Measurements from ENCODE around the gene GNAZ. TPM values are rescaled to one million over a fixed set of nuclear protein-coding genes. Genes with fewer than 3 reads are reported as not detected.
A peak's percentile ranks its signal among the peaks of the same experiment; 100 is the strongest.

The GNAZ gene
- total RNA-seq, 2 donors from 2014 or later: 0.98 to 2.6 TPM

DNA sequence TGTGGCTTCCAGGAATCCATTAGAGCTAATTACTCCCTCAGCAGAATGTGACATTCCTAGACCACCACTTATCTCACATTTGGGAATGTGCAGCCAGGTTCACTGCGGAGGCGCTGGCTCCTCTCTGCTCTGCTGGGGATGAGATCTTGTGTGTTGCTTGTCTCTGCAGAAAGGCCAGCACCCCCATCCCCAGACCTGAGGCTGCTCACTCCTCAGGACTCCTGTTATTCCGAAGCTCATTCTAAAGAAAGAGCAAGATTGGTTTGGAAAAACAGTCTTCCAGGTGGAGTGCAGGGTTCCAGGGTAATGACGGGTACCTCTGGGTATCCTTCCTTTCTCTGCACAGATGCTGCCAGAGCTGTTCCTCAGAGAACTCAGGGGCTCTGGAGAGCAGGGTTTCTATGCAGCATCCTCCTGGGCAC lies 50.7 kb downstream of the GNAZ start:
- Mint-ChIP-seq H3K4me3 (no peak overlapping the region), H3K36me3 (no peaks in the 10 kb centered on the region), H3K27me3 (no peaks in the 10 kb centered on the region), H3K9me3 (no peaks in the 10 kb centered on the region), H3K27ac (peak overlapping the region in 1 of 2 donors; percentile 23), H3K4me1 (ENCODE audit: low read depth in 2 of 2) (peaks cover 8 to 14% of the 10 kb centered on the region in 2 donors)
- no peak for ATAC-seq
- no peak for DNase-seq (ENCODE audit: low spot score)

DNA sequence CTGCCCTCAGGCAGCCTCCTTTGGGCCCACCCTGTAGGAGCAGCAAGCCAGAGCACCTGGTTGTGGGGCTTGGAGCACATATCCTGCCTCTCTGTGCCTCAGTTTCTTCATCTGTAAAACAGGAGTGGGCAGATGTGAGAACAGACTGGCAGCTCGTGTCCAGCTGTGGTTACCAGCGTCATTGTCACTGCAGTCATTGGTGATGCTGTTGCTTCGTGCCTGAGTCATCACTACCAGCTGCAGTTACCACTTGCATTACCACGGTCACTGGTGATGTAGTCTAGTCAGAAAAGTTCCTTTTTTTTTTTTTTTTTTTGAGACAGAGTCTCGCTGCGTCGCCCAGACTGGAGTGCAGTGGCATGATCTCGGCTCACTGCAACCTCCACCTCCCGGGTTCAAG lies 51.1 kb downstream of the GNAZ start:
- H3K27me3 Mint-ChIP-seq: no peaks in the 10 kb centered on the region
- DNase-seq (ENCODE audit: low spot score) (no peak), ATAC-seq (peak; percentile 51 to 60)
- H3K4me1 Mint-ChIP-seq (ENCODE audit: low read depth in 2 of 2): peaks cover 8 to 14% of the 10 kb centered on the region in 2 donors
- no peak overlapping the region for H3K4me3 Mint-ChIP-seq
- H3K9me3 Mint-ChIP-seq: no peaks in the 10 kb centered on the region
- H3K27ac Mint-ChIP-seq: peak overlapping the region in 1 of 2 donors; percentile 37
- H3K36me3 Mint-ChIP-seq: no peaks in the 10 kb centered on the region

GRCh38 chr22:23122216-23122957 lies 52.1 kb downstream of the GNAZ start:
- ATAC-seq (no peak), DNase-seq (ENCODE audit: low spot score) (no peak)
- H3K36me3 Mint-ChIP-seq: no peaks in the 10 kb centered on the region
- H3K27ac Mint-ChIP-seq: peak overlapping the region in 1 of 2 donors; percentile 37
- H3K9me3 Mint-ChIP-seq: no peaks in the 10 kb centered on the region
- no peaks in the 10 kb centered on the region for H3K27me3 Mint-ChIP-seq
- H3K4me3 Mint-ChIP-seq: no peak overlapping the region
- H3K4me1 Mint-ChIP-seq (ENCODE audit: low read depth in 2 of 2): peaks cover 8 to 14% of the 10 kb centered on the region in 2 donors

GRCh38 chr22:23122992-23123803 lies 52.9 kb downstream of the GNAZ start:
- H3K36me3 Mint-ChIP-seq: no peaks in the 10 kb centered on the region
- DNase-seq (ENCODE audit: low spot score) (no peak), ATAC-seq (no peak)
- no peaks in the 10 kb centered on the region for H3K27me3 Mint-ChIP-seq
- no peak overlapping the region for H3K4me3 Mint-ChIP-seq
- H3K9me3 Mint-ChIP-seq: no peaks in the 10 kb centered on the region
- H3K27ac Mint-ChIP-seq: peak overlapping the region in 1 of 2 donors; percentile 21
- peaks cover 8 to 14% of the 10 kb centered on the region in 2 donors for H3K4me1 Mint-ChIP-seq (ENCODE audit: low read depth in 2 of 2)

GRCh38 chr22:23123804-23124254 lies 53.5 kb downstream of the GNAZ start:
- Mint-ChIP-seq H3K4me3 (no peak overlapping the region), H3K27me3 (no peaks in the 10 kb centered on the region), H3K4me1 (ENCODE audit: low read depth in 2 of 2) (peaks cover 8 to 19% of the 10 kb centered on the region in 2 donors), H3K27ac (no peak overlapping the region), H3K36me3 (no peaks in the 10 kb centered on the region), H3K9me3 (no peaks in the 10 kb centered on the region)
- no peak for DNase-seq (ENCODE audit: low spot score)
- ATAC-seq: no peak

GRCh38 chr22:23124611-23125511 lies 54.5 kb downstream of the GNAZ start:
- Mint-ChIP-seq H3K9me3 (no peaks in the 10 kb centered on the region), H3K27ac (peak overlapping the region in 1 of 2 donors; percentile 14), H3K4me3 (no peak overlapping the region), H3K36me3 (no peaks in the 10 kb centered on the region), H3K27me3 (no peaks in the 10 kb centered on the region), H3K4me1 (ENCODE audit: low read depth in 2 of 2) (peaks cover under 1 to 14% of the 10 kb centered on the region in 2 donors)
- DNase-seq (ENCODE audit: low spot score) (no peak), ATAC-seq (no peak)

DNA sequence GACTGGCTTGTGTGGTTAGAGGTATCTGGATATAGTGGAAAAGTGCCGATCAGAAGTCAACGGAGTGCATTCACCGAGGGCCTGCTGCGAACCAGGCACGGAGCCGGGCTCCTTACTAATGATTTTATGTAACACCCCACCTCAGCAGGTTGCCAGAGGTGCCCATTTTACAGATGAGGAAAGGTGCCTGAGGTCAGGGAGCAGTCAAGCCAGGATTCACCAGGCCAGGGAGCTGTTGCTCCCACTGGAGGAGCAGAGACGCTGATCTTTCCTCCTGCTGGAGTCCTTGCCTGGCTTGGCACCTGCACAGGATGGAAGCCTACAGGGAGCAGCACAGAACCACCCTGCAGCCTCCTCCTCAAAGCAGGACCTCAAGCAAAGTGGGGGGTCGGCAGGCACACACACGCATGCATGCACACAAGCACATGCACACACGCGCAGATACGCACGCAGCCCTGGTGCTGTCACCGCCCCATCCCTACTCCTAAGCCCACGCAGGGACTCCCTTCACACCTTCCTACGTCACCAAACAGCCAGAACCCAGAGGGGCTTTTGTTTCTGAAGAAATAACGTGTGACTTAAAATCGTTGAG lies 55.3 kb downstream of the GNAZ start:
- H3K27me3 Mint-ChIP-seq: no peaks in the 10 kb centered on the region
- DNase-seq (ENCODE audit: low spot score): no peak
- H3K36me3 Mint-ChIP-seq: no peaks in the 10 kb centered on the region
- H3K4me3 Mint-ChIP-seq: no peak overlapping the region
- H3K9me3 Mint-ChIP-seq: no peaks in the 10 kb centered on the region
- no peak overlapping the region for H3K27ac Mint-ChIP-seq
- no peak for ATAC-seq
- peaks cover 0 to 11% of the 10 kb centered on the region in 2 donors for H3K4me1 Mint-ChIP-seq (ENCODE audit: low read depth in 2 of 2)

DNA sequence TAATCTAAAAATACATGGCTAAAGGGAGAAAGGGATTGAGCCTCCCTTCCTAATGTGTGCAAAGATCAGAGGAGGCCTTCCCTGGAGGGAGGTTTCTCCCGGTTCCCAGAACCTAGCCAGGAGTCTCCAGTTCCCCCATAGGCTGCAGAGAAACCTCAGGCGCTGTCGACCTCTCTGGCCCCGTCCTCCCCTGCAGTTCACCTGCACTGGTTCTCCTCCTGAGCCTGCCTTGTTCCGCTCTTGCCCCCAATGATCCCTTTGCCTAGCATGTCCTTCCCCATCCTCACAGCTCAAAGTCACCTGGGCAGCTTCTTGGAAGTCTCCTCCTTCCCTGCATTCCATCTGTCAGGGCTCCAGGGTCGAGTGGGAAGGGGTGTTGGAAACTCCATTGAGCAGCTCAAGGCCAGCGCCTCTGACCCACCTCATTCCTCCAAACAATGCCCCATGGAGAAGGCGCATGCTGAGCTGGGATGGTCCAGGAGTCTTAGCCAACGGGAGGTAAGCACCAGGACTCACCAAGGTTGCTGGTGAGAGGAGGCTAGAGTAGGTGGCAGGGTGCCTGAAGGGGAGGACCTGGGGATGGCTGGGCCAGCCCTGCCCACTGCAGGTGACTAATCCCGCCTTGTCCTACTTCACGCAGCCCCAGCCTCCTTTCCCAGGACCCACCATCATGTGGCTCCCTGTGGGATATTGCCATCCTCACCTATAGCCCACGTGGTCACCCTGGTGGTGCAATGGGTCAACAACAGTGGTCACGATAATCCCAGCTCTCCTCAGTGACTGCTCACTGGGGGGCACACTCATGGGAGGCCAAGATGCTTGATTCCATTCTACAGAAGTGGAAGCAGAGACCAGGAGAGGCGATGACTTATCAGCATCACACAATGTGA lies 56.1 kb downstream of the GNAZ start:
- ATAC-seq (no peak), DNase-seq (ENCODE audit: low spot score) (no peak)
- no peaks in the 10 kb centered on the region for H3K9me3 Mint-ChIP-seq
- no peaks in the 10 kb centered on the region for H3K36me3 Mint-ChIP-seq
- H3K27me3 Mint-ChIP-seq: no peaks in the 10 kb centered on the region
- no peak overlapping the region for H3K27ac Mint-ChIP-seq
- H3K4me1 Mint-ChIP-seq (ENCODE audit: low read depth in 2 of 2): peaks cover 0 to 8% of the 10 kb centered on the region in 2 donors
- no peak overlapping the region for H3K4me3 Mint-ChIP-seq

DNA sequence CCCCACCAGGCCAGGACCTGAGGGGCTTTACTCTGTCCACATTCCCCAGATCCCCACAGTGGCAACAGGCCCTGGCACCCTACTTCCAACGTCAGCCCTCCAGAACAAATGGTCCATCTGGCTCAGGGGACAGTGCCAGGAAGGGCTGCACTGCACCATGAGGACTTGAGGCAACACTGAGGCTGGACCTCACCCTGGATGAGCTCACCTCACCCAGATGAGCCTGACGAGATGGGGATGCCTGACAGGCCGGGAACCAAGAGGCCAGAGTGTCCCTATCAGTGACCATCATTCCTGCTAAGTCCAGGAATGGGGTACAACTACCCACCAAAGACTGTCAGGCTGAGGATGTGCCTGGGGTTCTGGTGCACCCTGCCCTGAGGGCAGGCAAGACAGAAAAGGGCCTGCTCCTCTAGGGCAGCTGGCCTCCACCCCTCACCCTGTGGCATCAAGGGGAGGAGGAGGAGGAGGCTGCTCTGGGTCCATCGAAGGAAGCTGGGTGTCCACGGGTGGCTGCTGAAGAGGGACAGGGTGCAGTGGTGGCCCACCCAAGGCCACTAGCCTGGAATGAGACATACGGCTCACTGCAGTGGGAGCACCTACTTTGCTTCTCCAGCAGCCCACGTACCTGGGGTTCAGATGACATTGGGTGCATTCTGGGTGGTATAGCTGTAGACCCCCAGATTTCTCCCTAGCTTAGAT lies 56.9 kb downstream of the GNAZ start:
- DNase-seq (ENCODE audit: low spot score) (no peak), ATAC-seq (no peak)
- peaks cover 0 to 8% of the 10 kb centered on the region in 2 donors for H3K4me1 Mint-ChIP-seq (ENCODE audit: low read depth in 2 of 2)
- H3K9me3 Mint-ChIP-seq: no peaks in the 10 kb centered on the region
- no peak overlapping the region for H3K27ac Mint-ChIP-seq
- no peaks in the 10 kb centered on the region for H3K36me3 Mint-ChIP-seq
- no peaks in the 10 kb centered on the region for H3K27me3 Mint-ChIP-seq
- H3K4me3 Mint-ChIP-seq: no peak overlapping the region

- Mint-ChIP-seq H3K27ac (peak overlapping the region in 1 of 2 donors; percentile 72), H3K9me3 (no peaks in the 10 kb centered on the region), H3K4me3 (no peak overlapping the region), H3K27me3 (no peaks in the 10 kb centered on the region), H3K36me3 (no peaks in the 10 kb centered on the region), H3K4me1 (ENCODE audit: low read depth in 2 of 2) (peaks cover 0 to 8% of the 10 kb centered on the region in 2 donors)
- ATAC-seq: no peak
- DNase-seq (ENCODE audit: low spot score): no peak
These were observed 57.5 kb downstream of the GNAZ start for GRCh38 chr22:23127788-23128187.

DNA sequence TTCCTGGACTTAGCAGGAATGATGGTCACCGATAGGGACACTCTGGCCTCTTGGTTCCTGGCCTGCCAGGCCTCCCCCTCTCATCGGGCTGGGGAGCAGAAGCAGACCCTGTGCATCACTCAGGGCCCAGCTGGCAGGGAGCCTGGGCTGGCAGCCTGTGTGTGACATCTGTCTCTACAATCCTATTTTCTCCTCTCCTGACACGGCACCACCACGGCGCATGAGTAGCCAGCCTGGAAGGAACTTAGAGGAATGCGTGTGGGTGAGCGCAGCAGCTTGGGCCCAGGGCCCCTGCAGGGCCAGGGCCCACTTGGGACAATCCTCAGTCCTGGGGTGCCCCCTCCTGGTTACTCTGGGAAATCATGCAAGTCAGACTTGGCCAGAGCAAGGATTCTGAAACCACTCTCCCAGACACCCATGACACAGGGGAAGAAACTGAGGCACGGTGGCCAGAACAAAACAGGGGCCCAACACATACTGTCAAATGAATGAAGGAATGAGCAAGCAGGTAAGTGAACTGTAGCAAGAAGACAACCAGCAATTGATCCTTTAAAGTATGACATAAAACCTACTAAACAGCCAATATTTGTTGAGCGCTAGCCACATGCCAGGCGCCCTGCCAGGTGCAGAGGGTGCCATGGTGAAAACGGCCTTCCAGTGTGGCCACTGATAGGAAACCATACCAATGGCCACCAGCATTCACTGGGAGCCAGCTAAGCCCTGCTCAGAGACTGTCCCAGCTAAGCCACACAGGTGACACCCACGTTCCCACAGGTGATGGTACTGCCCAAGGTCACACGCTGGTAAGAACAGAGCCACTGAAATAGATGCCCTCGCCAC lies 58.2 kb downstream of the GNAZ start:
- DNase-seq (ENCODE audit: low spot score) (peak; percentile 74), ATAC-seq (peak; percentile 72 to 85)
- Mint-ChIP-seq H3K36me3 (no peaks in the 10 kb centered on the region), H3K9me3 (no peaks in the 10 kb centered on the region), H3K27ac (peak overlapping the region in 1 of 2 donors; percentile 72), H3K4me1 (ENCODE audit: low read depth in 2 of 2) (peaks cover 0 to 8% of the 10 kb centered on the region in 2 donors), H3K27me3 (no peaks in the 10 kb centered on the region), H3K4me3 (no peak overlapping the region)
